A549 treated with dexamethasone at 1 μM for 4 hours (cell line): Measurements from ENCODE around the gene PHAF1. TPM values are rescaled to one million over a fixed set of nuclear protein-coding genes. Genes with fewer than 3 reads are reported as not detected.

ENCODE experiments used
- total RNA-seq: library from RNA; stranded (reverse); fragments of 200-300 nt; extraction: Qiagen RNA extraction; gene quantifications from 5 replicates; pipeline ENCODE4 v1.2.3, GENCODE V29; 2022

PHAF1 gene
- total RNA-seq = 24.4 to 28.0 TPM (median 26.4 TPM) in 5 replicates

DNA sequence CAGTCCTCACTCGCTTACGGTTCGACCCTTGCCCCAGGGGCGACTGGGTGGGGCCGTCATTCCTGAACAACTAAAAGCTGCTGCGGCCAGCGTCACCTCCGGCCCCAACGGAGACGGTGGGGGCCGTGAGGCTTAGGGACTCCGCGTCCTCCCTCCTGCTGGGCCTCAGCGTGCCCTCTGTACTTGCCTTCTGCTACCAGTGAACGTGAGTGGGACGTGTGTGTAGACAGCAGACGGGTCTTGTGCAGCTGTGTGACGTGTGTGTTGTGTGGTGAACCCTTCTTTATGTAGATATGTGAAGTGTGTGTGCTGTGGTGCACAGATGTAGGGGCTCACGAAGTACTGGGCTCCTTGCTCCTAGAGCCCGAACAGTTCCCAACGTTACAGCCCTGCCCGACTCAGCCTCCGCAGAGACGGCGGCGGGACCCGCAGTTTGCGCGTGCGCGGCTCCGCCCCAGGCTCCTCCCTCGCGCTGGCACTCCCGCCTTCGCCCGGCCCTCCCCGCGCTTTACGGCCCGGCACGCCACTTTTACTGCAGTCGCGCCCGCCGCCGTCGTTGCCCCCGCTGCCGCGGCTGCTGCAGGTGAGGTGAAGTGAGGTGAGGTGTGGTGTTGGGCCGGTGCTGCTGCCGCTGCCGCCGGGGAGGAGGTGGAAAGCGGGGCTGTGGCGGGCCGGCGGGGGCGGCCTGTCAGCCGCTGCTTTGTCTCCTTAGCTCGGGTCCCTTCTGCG, at the start of gene PHAF1:
Gene PHAF1 (plus strand): TSS at position 535 of the 729 bp plus-strand sequence. CDS start 235 bp downstream, outside the sequence.

DNA sequence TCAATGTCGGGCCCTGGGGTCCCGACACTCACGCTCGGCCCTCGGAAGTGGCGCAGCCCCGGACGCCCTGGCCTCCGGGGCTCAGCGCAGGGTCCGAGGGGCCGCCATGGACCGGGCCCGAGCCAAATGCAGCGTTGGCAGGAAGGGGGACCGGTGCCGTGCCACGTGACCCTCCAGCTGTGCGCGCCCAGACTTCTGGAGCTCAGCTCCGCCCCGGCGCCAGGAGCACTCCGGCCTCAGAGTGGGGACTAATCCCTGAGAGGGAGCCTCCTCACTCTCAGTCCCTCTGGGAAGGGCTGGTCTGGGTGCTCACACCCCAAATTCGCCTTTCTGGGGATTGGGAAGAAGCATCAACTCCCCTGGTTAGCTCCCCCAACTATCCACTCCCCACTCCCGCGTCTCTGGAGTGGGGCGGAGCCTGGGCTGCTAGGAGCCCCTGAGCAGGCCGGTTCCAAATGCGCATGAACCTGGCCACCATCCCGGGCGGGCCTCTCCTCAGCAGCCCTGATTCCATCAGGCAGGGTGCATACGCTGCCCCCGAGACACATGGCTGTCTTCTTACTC, 41.2 kb downstream of the PHAF1 start, which contains the start of gene B3GNT9:
Gene B3GNT9 (minus strand): TSS at position 166 of the 564 bp plus-strand sequence. CDS start 513 bp downstream, outside the sequence.

GRCh38 chr16:67164599-67165061, 54.9 kb downstream of the PHAF1 start, which contains the start of gene HSF4:
HSF4 (plus strand) TSS chr16:67164745; CDS start chr16:67164812, 67 bp downstream.

DNA sequence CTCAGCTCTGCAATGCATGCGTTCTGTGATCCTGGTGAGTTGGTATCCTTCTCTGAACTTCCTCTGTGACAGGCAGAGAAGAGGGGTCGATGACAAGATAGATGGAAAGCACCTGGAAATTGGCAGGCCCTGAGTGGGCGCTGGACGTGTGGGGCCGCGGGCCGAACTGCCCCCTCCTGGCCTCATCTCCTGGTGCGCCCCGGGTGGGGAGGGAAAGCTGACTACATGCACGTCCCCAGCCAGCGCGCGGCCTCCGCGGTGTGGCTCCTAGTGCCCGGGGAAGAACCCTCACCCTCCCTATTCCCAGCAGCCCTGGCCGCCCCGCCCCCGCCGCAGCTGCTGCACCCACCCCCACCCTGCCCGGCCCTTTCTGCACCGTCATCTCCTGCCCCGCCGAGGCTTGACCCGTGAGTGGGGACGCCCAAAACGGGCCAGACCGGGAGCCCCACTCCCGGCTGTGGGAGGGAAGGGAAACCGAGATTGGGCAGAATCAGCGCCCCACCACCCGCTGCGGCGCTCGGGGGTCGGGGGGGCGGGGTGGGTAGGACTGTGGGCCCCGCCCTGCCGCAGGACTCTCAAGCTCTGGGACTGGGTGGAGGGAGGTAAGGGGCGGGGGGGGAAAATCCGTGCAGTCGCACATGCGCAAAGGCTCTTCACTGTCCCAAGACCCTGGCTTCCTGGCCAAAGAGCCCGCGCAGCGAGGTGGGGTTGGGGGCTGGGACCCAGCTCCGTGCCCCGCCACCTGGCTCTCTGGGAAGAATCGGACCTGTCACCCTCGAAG, 60.6 kb downstream of the PHAF1 start, which contains the start of gene NOL3:
Gene NOL3 (plus strand): TSS at position 371 of the 781 bp plus-strand sequence.

DNA sequence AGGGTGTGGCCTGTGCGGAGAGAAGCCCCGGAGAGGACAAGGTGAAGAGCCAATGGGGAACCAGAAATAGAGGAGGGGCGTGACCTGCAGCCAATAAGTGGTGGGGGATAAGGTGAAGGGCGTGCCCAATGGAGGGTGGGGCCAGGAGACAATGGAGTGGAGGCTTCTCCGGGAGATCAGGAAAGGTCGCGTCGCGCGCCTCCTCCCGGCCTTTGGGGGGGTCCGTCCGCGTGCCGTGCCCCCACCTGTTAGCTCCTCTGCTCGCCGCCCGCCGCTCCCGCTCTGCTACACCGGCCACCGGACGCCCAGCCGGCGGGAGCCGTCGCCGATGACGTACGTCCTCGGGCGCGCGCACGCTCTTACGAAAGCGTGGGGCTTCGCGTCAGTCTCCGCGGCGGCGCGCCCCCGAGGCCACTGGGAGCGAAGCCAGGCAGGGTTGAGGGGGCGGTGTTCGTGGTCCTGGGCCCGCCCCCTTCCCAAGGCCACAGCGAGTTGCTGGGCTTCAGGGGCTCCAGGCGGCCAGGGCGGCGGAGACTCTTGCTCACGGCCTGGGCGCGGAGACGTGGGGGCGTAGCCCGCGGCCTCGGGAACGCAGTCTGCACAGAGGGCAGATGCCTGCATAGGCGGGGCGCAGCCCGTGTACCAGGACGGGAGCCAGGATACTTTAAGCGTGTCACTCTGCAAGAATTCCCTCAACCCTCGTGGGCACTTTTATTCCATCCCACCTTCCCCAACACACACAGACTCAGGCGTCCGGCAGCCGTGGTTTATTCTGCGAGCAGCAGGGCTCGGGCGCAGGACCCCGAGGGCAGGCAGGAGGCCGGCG, 74.1 kb downstream of the PHAF1 start, which contains the start of gene MATCAP1:
Gene MATCAP1 (minus strand): TSS at position 337 of the 826 bp plus-strand sequence. CDS start 3,353 bp downstream, outside the sequence.

DNA sequence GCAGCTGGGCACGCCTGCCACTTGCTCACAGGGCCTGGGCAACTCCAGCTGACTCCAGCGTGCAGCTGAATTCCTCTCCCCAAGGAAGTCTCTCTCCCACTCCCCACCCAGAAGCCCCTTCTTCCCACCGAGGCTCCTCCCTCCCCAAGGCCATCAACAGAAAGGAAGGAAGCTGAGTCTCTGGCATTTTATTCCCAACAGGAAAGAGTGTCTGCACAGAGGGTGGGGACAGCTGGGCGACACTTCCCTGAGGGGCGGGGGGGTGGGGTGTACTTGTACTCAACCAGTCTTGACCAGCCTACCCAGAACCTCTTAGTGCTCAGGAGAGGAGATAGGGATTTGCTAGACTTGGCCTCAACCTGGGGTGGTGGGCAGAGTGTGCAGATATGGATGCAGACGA, 80.3 kb downstream of the PHAF1 start, which contains the start of gene EXOC3L1:
Gene EXOC3L1 (minus strand): TSS at position 96 of the 400 bp plus-strand sequence. CDS start 460 bp downstream, outside the sequence.

GRCh38 chr16:67191995-67192681, 82.4 kb downstream of the PHAF1 start, which contains the start of gene E2F4:
E2F4 (plus strand) TSS chr16:67192155; CDS start chr16:67192228, 73 bp downstream.

Other genes with a start within 250 kb of the PHAF1 start
- 5.2 to 9.7 TPM (median 7.0 TPM) in 5 replicates for gene PDP2, start 229.4 kb upstream of the PHAF1 start, total RNA-seq
- 7.7 to 11.6 TPM (median 9.9 TPM) in 5 replicates for gene CDH16, start 191.1 kb upstream of the PHAF1 start, total RNA-seq
- 64.4 to 86.4 TPM (median 77.1 TPM) in 5 replicates for gene RRAD, start 184.4 kb upstream of the PHAF1 start, total RNA-seq
- 146 to 179 TPM (median 172 TPM) in 5 replicates for gene CIAO2B, start 175.5 kb upstream of the PHAF1 start, total RNA-seq
- gene CES2, start 174.4 kb upstream of the PHAF1 start, total RNA-seq = 31.4 to 42.9 TPM (median 38.4 TPM) in 5 replicates
- gene CES3, start 148.7 kb upstream of the PHAF1 start, total RNA-seq = 2.0 to 3.0 TPM (median 2.6 TPM) in 5 replicates
- gene CES4A, start 121.4 kb upstream of the PHAF1 start, total RNA-seq = 3.1 to 6.7 TPM (median 4.7 TPM) in 5 replicates
- 54.0 to 76.9 TPM (median 70.6 TPM) in 5 replicates for gene CBFB, start 80.8 kb upstream of the PHAF1 start, total RNA-seq
- 7.6 to 11.4 TPM (median 9.6 TPM) in 5 replicates for gene B3GNT9, start 41.1 kb downstream of the PHAF1 start, total RNA-seq
- gene TRADD, start 50.0 kb downstream of the PHAF1 start, total RNA-seq = 16.3 to 19.9 TPM (median 17.7 TPM) in 5 replicates
- 4.8 to 9.2 TPM (median 6.8 TPM) in 5 replicates for gene FBXL8, start 50.0 kb downstream of the PHAF1 start, total RNA-seq
- 9.6 to 17.0 TPM (median 14.8 TPM) in 5 replicates for gene HSF4, start 54.8 kb downstream of the PHAF1 start, total RNA-seq
- gene NOL3, start 60.6 kb downstream of the PHAF1 start, total RNA-seq = 95.9 to 112 TPM (median 105 TPM) in 5 replicates
- gene MATCAP1, start 74.0 kb downstream of the PHAF1 start, total RNA-seq = 4.4 to 8.0 TPM (median 6.2 TPM) in 5 replicates
- 0.05 to 0.21 TPM (median 0.06 TPM) in 5 replicates for gene EXOC3L1, start 80.2 kb downstream of the PHAF1 start, total RNA-seq
- gene E2F4, start 82.2 kb downstream of the PHAF1 start, total RNA-seq = 77.3 to 103 TPM (median 101 TPM) in 5 replicates
- gene ELMO3, start 89.2 kb downstream of the PHAF1 start, total RNA-seq = 0.59 to 1.7 TPM (median 0.98 TPM) in 5 replicates
- 77.9 to 91.6 TPM (median 80.0 TPM) in 5 replicates for gene TMEM208, start 117.2 kb downstream of the PHAF1 start, total RNA-seq
- 31.3 to 53.0 TPM (median 49.4 TPM) in 5 replicates for gene FHOD1, start 137.5 kb downstream of the PHAF1 start, total RNA-seq
- gene SLC9A5, start 139.0 kb downstream of the PHAF1 start, total RNA-seq = 0.87 to 1.7 TPM (median 1.4 TPM) in 5 replicates
- gene PLEKHG4, start 169.6 kb downstream of the PHAF1 start, total RNA-seq = 10.1 to 14.2 TPM (median 12.5 TPM) in 5 replicates
- 0.11 to 0.47 TPM (median 0.34 TPM) in 5 replicates for gene KCTD19, start 216.8 kb downstream of the PHAF1 start, total RNA-seq
- gene LRRC36, start 216.9 kb downstream of the PHAF1 start, total RNA-seq = 0.11 to 0.14 TPM in 2 of 5 replicates, not detected in the others